Thoracic aorta (tissue), 2 donors: ENCODE results near the gene TCEAL4. TPM values are rescaled to one million over a fixed set of nuclear protein-coding genes. Genes with fewer than 3 reads are reported as not detected.

Experiments used
- ATAC-seq: fragments of 150-250 bp; one replicate; pipeline ENCODE4 v1.8.0; 2017; ENCODE audit warnings: low read depth; ENCODE audit not compliant: insufficient number of reproducible peaks, low FRiP score
- DNase-seq: peaks from one replicate; pipeline ENCODE4 v3.0.0-alpha.2; 2020; ENCODE audit warnings: low spot score
- H3K27ac ChIP-seq, 2 donors: fragments of 200-600 bp; sonication (generic); 1 replicate in 1 of 2; 2 replicates in 1 of 2; pipeline ENCODE4 v1.5.1; 2016; ENCODE audit warnings: mild to moderate bottlenecking in 2 of 2, moderate library complexity in 2 of 2
- H3K27me3 ChIP-seq: fragments of 200-600 bp; sonication (generic); replicated peaks from 2 replicates; pipeline ENCODE4 v1.6.0; 2016; ENCODE audit warnings: mild to moderate bottlenecking; ENCODE audit not compliant: insufficient read depth
- H3K36me3 ChIP-seq: fragments of 200-600 bp; sonication (generic); one replicate; pipeline ENCODE4 v1.5.1; 2016
- H3K4me1 ChIP-seq, 2 donors: fragments of 200-600 bp; sonication (generic); 1 replicate in 1 of 2; 2 replicates in 1 of 2; pipeline versions ENCODE4 v1.5.1 to v1.6.0; 2016; ENCODE audit warnings: low read depth in 2 of 2, mild to moderate bottlenecking in 1 of 2; ENCODE audit not compliant: control insufficient read depth in 1 of 2
- H3K4me3 ChIP-seq: fragments of 200-600 bp; sonication (generic); 2 replicates; pipeline ENCODE4 v1.5.1; 2016; ENCODE audit warnings: mild to moderate bottlenecking
- H3K9me3 ChIP-seq: fragments of 200-600 bp; sonication (generic); 2 replicates; pipeline ENCODE4 v1.5.1; 2016
- total RNA-seq, 2 donors: library from RNA; depleted of rRNA; stranded (reverse); fragments of >200 nt; gene quantifications; one replicate each; pipeline versions ENCODE4 v1.1.0 to v1.2.3, GENCODE V29; 2016
- TF ChIP-seq, protein P1 (sequence below): fragments of 200-600 bp; sonication (generic); IDR thresholded peaks from one replicate; pipeline ENCODE4 v1.5.1; 2019; ENCODE audit warnings: antibody characterized with exemption

The TCEAL4 gene
- total RNA-seq, 2 donors from 2014 or later, result 334 to 386 TPM

DNA sequence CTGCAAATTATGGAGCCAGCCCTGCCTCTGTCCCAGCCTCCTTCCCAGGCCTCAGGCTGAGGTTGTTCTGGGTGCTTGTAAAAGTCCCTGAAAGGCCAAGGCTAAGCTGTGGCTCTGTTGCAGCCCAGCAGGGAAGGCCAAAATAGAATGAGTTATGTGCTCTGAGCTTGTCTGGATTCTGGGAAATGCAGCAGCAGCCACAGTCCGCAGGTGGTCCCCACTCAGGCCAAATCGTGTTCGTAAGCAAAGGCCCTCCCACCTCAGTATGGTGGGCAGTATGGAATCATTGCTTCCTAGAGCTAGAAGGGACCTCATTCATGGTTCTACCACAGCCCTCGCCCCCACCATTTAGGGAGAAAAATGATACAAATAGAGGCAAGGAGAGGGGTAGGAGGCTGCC is 38.8 kb downstream of the TCEAL4 start:
- DNase-seq, result no peak
- ATAC-seq, result no peak
- H3K27me3 ChIP-seq, result no peaks in the 10 kb centered on the region

DNA sequence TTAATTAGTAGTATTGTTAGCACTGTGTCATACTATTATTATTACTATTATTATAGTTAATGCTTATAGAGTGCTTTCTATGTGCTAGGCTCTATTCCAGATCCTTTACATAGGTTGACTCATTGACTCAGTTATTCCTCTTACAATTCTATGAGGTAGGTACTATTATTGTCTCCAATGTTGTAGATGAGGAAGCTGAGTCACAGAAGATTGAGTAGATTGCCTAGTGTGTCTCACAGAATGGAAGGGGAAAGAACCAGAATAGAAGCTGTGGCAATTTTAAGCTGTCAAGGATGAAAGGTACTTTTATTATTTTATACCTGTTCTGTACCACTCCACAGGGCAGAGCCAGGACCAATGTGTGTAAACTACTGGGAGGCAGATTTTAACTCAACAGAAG is 41.5 kb downstream of the TCEAL4 start:
- TF ChIP-seq, protein P1, sequence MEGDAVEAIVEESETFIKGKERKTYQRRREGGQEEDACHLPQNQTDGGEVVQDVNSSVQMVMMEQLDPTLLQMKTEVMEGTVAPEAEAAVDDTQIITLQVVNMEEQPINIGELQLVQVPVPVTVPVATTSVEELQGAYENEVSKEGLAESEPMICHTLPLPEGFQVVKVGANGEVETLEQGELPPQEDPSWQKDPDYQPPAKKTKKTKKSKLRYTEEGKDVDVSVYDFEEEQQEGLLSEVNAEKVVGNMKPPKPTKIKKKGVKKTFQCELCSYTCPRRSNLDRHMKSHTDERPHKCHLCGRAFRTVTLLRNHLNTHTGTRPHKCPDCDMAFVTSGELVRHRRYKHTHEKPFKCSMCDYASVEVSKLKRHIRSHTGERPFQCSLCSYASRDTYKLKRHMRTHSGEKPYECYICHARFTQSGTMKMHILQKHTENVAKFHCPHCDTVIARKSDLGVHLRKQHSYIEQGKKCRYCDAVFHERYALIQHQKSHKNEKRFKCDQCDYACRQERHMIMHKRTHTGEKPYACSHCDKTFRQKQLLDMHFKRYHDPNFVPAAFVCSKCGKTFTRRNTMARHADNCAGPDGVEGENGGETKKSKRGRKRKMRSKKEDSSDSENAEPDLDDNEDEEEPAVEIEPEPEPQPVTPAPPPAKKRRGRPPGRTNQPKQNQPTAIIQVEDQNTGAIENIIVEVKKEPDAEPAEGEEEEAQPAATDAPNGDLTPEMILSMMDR, result no peak
- Histone ChIP-seq H3K27ac (peak overlapping the region; percentile 78 to 94), H3K4me3 (no peak overlapping the region), H3K36me3 (no peaks in the 10 kb centered on the region), H3K4me1 (peaks cover 0 to 11% of the 10 kb centered on the region in 2 donors), H3K27me3 (no peaks in the 10 kb centered on the region), H3K9me3 (no peaks in the 10 kb centered on the region)
- DNase-seq (no peak), ATAC-seq (no peak)

More for the DNA sequence above, 38.8 kb downstream of the TCEAL4 start:
- no peaks in the 10 kb centered on the region for H3K36me3 ChIP-seq
- peaks cover 0 to 11% of the 10 kb centered on the region in 2 donors for H3K4me1 ChIP-seq
- H3K4me3 ChIP-seq, result peak overlapping the region; percentile 11
- peak overlapping the region; percentile 69 to 78 for H3K27ac ChIP-seq
- H3K9me3 ChIP-seq, result no peaks in the 10 kb centered on the region
- TF ChIP-seq, protein P1, result no peak

DNA sequence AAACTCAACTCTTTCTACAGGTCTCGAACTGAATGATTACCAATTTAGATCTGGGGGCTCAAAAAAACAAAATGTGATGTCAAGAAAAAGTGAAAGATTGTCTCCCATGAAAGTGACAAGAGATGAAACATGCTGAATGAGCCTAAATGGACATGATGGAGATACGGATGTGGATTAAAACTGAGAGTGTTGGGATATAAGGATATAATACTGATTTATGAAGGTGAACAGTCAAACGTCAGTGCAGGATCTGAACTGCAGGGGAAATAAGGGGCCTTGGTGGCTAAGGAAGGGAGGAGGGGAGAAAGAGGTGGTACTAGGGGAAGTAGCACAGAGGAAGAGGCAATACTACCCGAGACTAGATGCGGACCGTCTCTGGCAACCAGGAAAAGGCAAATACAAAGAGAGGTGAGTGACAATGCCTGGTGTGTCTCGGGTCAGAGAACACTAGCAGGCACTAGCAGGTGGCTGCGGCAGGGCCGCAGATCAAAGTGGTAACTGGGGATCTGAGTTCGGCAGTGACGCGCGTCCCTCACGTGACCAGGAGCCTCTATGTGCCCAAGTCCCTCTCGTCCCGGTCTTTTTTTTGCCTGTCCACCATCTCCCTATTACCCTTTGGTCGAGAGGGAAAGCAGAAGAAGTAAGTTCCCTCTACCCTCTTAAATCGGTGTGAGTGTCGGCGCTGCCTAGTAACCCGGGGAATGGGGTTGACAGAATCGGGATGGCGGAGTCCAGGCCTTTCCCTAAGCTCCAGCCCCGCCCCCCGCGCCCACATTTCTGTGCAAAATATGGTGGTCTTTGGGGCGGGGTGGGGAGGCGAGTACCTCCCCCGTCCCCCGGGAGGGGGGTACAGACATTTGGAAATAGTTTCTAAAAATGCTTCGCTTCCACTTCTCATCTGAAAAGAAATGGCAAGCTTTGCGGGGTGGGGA is 43.3 kb downstream of the TCEAL4 start, which contains the start of gene TCEAL1:
Gene TCEAL1 (plus strand): TSS at position 590 of the 932 bp plus-strand sequence. CDS start 942 bp downstream, outside the sequence.
- Histone ChIP-seq H3K4me3 (peak within 1 kb of the TSS; percentile 86), H3K27me3 (no peaks in the 10 kb centered on the region), H3K9me3 (no peaks in the 10 kb centered on the region), H3K36me3 (no peaks in the 10 kb centered on the region), H3K27ac (peak within 1 kb of the TSS; percentile 93 to 94), H3K4me1 (peaks cover 0 to 11% of the 10 kb centered on the region in 2 donors)
- TF ChIP-seq, protein P1, result no peak
- DNase-seq (no peak), ATAC-seq (peak; percentile 60)

DNA sequence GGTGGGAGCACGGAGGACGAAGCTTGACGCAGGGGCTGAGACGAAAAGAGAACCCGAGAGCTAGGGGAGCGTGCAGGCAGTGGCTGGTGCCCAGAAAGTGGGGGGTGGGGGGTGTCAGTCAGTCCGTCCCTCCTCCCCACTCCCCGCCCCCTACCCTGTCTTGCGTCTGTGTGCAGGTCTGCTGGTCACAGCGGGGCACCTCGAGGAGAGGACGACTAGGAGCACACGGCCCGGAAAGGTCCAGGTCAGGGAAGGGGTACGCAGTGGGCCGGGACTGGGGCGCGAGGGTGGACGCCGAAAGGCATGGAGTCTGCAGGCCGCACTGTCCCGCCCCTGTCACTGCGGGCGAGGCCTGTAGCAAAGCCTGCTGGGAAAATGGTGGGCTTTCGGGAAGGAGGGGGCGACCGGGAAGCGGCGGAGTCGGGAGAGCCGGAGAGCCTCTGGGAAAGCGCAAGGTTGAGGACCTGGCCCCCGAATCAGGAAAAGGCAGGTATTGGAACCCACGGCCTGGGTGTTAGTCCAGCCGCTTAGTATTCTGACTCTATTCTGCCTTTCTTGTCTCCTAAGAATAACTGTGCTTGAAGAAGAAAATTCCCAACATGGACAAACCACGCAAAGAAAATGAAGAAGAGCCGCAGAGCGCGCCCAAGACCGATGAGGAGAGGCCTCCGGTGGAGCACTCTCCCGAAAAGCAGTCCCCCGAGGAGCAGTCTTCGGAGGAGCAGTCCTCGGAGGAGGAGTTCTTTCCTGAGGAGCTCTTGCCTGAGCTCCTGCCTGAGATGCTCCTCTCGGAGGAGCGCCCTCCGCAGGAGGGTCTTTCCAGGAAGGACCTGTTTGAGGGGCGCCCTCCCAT is 44.2 kb downstream of the TCEAL4 start:
- no peak for ATAC-seq
- Histone ChIP-seq H3K4me1 (peaks cover 0 to 11% of the 10 kb centered on the region in 2 donors), H3K27me3 (no peaks in the 10 kb centered on the region), H3K36me3 (no peaks in the 10 kb centered on the region), H3K27ac (peak overlapping the region; percentile 93 to 94), H3K9me3 (no peaks in the 10 kb centered on the region), H3K4me3 (peak overlapping the region; percentile 86)
- DNase-seq, result no peak
- TF ChIP-seq, protein P1, result no peak

DNA sequence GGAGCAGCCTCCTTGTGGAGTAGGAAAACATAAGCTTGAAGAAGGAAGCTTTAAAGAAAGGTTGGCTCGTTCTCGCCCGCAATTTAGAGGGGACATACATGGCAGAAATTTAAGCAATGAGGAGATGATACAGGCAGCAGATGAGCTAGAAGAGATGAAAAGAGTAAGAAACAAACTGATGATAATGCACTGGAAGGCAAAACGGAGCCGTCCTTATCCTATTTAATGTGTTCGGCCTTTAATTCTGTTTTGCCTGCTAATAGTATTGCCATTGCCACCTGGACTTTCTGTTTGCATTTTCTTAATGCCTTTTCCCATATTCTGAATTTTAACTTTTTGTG is 44.8 kb downstream of the TCEAL4 start:
- no peaks in the 10 kb centered on the region for H3K9me3 ChIP-seq
- H3K36me3 ChIP-seq, result no peaks in the 10 kb centered on the region
- H3K27me3 ChIP-seq, result no peaks in the 10 kb centered on the region
- no peak for DNase-seq
- H3K27ac ChIP-seq, result peak overlapping the region; percentile 93 to 94
- no peak for ATAC-seq
- TF ChIP-seq, protein P1, result no peak
- peaks cover 0 to 10% of the 10 kb centered on the region in 2 donors for H3K4me1 ChIP-seq
- H3K4me3 ChIP-seq, result peak overlapping the region; percentile 86
